Stimulated activated CD4-positive, alpha-beta T cell treated with anti-CD3 and anti-CD28 coated beads, Interleukin-12 subunit alpha, Interleukin-12 subunit beta, amount 100 ng/mL, for 4 hours (primary cell): ENCODE results near the gene IFT27.

Source experiments
- DNase-seq: peaks from one replicate; pipeline ENCODE4 v3.0.0-alpha.2; 2020

IFT27 gene

GRCh38 chr22:36796552-36797175, 20.7 kb upstream of the IFT27 start:
- no peak for DNase-seq

DNA sequence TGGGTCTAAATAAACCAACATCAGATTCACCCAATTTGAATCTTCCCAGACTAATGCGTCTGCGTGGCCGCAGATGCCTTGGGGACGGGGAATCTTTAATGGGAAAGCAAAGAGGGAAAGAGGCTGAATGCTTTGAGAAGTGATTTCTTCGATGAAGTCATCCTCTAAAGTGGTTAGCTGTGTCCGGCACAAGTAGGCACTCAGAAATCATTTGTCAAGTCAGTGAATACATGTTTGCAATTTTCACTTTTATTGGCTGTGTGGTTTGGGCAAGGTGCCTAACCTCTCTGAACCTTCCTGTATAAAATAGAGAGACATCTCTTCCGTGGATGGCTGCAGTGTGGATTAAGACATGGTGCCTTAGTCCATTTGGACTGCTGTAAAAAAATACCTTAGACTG, 19.7 kb upstream of the IFT27 start:
- DNase-seq = no peak

DNA sequence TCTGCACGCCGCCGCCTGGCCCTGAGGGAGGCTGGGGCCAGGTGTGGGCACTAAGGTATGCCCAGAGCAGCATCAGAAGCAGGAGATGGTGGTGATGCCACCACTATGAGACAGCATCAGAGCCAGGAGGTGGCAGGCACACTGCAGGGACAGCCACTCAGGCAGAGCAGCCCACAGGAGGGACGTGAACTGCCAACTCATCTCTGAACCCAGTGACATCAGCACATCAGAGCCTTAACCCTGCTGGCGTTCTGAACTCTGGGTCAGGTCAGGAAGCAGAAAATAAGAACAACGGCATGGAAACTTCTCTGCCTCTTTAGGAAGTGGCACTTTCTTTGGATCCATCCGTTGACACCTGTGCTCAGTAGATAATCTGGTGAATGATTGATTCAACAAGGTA, 14.7 kb upstream of the IFT27 start:
- DNase-seq = no peak

DNA sequence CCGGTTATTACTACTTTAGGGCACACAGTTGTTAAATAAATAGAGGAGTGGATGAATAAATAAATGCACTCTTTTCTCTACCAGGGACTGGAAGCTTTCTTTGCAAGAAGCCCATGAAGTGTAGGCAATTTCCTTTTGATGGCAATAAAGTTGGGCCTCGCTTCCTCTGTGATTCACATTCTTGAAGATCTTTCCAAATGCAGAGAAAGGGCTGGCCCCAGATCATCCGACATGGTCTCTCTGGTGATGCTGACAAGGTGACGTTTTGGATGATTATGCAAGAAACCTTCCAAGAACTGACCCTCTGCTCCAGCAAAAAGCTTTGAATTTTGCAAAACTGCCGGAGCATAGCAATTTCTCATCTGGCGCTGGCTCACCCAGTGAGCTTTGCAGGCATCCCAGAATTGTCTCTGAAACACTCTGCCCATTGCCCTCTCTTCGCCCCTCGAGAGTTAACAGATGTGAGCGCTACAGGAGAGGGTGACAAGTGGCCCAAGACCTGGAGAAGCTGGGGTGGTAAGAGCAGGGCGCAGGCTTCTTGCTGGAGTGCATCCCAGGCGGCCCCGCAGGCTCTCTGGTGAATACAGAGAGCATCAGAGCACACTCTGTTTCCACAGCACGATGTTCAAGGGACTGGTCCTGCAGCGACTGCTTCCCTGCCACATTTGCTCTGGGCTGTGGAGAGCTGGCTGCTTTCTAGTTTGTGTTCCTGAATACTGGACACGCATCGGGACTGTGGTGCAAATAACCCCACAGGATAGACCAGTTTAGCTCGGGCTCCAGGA, 11.5 kb upstream of the IFT27 start:
- no peak for DNase-seq

DNA sequence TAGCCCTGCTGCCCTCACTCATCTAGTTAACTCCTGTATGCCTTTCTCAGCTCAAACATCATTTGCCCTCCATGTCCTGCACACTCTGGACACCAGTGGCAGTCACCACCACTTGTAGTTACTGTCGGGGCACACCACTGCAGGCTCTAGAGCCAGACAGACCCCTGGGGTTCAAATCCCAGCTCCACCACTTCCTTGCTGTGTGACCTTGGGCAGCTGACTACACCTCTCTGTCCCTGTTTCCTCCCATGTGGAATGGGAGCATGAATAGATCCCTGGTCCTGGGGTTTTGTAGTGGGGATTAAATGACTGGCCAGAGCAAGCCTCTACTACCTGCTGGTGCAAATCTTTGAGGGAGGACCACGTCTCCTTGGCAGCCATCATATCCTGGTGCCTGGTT, 7.8 kb upstream of the IFT27 start:
- DNase-seq = no peak

- peak; percentile 83 for DNase-seq
Measured at GRCh38 chr22:36781656-36782627, 6.0 kb upstream of the IFT27 start.

- no peak for DNase-seq
Measured at GRCh38 chr22:36778020-36778419, 2.1 kb upstream of the IFT27 start.

- DNase-seq = no peak
Measured at GRCh38 chr22:36776722-36777121, 803 bp upstream of the IFT27 start.

DNA sequence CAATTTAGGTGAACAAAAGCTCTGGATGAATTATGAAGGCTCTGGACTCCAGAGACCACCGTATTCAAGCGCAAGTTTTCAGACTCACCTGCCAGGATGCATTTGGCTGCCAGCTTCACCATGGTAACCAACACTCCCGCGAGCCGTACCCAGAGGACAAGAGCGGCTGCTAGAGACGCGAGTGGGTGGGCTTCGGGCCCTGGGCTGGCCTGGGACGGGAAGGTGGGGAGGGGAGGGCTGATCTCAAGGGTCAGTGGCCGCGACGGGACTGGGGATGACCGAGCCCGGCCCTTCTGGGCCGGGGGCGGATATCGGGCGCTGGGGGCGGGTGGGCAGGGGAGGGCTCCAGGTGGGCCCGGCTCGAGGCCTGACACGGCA, 344 bp downstream of the IFT27 start:
- DNase-seq = peak; percentile 24

DNA sequence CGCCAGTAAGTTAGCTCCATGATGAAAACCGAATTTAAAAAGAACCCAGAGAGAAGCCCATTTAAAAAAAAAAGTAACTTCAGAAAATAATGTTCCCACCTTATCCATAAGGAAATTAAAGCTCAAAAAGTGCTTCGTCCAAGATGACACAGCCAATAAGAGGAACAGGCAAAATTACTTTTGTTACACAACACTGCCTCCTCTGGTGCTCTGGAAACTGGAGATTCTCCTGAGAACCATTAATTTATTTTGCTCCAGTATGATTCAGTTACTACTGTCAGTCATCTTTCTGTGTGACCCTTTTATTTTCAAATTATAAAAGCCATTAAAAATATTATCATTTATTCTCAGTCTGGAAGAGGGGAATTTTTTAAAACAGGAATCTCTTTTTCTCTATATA, 2.0 kb downstream of the IFT27 start:
- DNase-seq = no peak

GRCh38 chr22:36772451-36772850, 3.5 kb downstream of the IFT27 start:
- DNase-seq = no peak

DNA sequence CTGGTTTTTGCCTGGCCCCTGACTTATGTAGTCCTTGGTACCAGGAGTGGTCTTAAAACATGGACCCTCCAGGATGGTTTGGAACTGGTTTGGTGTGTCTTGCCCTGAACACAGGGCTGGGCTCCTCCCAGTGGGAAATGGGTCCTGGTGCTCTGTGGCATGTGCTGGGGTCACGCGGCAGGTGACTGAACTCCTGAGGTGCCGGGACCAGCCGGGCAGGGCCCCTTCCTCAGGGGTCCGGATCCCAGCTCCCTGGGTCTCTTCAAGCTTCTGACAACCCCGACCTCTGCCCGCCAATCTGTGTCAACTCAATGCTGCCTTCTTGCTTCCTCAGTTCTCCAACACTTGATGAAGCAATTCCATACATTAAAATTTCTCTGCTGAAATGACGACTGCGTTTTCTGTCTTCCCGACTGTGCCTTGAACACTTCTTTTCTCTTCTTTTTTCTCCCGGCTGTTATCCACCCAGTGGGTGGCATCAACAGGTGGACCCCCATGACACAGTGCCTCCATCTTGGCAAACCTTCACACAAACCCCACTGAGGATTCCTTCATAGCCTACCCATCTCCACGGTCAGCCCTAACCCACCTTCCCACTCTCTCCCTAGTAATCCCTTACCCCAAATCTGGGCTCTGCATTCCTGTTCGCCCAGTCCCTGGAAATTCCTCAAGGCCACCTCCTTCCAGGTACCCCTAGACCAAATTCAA, 4.4 kb downstream of the IFT27 start:
- DNase-seq = no peak

- DNase-seq = no peak
Measured at GRCh38 chr22:36770513-36771231, 5.2 kb downstream of the IFT27 start.

- DNase-seq = no peak
Measured at GRCh38 chr22:36769541-36770512, 6.1 kb downstream of the IFT27 start.

- no peak for DNase-seq
Measured at GRCh38 chr22:36768616-36769015, 7.3 kb downstream of the IFT27 start.

DNA sequence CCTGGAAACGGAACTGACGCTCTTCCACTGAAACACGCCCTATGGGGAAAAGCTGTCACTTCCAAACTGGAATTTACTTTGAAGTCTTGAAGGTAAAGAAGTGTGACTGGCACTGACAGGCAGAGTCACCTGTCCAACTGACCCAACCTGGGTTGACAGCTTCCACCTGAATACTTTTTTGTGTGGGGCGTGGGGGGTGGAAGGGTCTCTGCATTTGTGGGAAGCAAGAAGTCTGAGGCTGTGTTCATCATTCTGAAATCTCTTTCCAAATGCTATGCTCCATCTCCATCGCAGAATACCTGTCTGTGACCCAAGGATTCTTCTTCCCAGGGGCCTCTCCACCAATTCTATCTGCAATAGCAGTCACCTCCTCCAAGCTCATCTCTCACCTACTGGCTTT, 7.8 kb downstream of the IFT27 start:
- DNase-seq = no peak

GRCh38 chr22:36767035-36767775, 8.7 kb downstream of the IFT27 start:
- DNase-seq = no peak

GRCh38 chr22:36765943-36766450, 9.9 kb downstream of the IFT27 start:
- DNase-seq = no peak

DNA sequence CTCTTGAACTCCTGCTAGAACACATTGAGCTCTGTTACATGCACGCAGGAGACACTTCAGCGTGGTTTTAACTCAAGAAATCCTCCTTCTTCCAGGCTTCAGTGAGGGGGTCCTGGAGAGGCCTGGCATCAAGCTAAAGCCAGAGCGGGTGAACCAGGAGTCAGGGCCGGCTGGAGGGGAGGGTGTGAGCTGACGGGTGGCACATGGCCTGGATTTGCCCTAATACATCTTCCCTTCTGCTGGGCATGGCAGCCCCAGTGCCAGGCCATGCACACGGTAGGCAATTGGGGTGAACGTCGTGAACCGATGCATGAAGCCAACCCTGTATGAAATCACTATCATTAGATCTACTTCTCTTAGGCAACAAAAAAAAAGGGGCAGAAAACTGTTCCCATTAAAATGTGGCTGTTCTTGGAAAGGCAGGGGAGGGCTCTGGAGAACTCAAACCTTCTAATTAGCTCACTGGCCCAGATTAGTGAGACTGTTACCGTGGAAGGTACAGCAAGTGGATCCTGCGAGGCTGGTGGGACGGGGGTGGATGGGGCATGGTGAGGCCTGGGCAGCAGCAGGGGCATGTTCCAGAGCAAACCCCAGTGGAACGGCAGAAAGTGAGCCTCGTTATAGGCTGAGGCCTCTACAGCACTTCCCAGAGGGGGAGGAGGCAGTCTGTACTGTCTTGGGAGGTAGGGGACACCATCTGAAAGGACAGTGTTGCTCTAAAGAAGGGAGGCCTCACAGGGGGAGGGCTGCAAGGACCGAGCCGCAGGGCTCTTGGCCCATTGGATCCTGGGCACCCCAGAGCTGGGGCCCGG, 10.6 kb downstream of the IFT27 start:
- no peak for DNase-seq
